Activated T-cell treated with anti-CD3 and anti-CD28 coated beads, Interleukin-2, amount 50 U/mL, for 4 hours (primary cell): ENCODE data around the gene FKBP3. TPM values are rescaled to one million over a fixed set of nuclear protein-coding genes. Genes with fewer than 3 reads are reported as not detected.

ENCODE experiments used
- ATAC-seq, 2 donors: fragments of 200-7000 bp; cut with Tn5 transposase; one replicate each; pipeline ENCODE4 v1.10.0; 2021
- DNase-seq: peaks from one replicate; pipeline ENCODE4 v3.0.0-alpha.2; 2020
- H3K27me3 Mint-ChIP-seq: one replicate; pipeline ENCODE4 v1.8.0; 2021; ENCODE audit warnings: low read depth, mixed read lengths
- H3K36me3 Mint-ChIP-seq: one replicate; pipeline ENCODE4 v1.8.0; 2022; ENCODE audit warnings: mixed read lengths; ENCODE audit not compliant: insufficient read depth
- H3K4me1 Mint-ChIP-seq: one replicate; pipeline ENCODE4 v1.8.0; 2021; ENCODE audit warnings: low read depth, mixed read lengths
- H3K4me3 Mint-ChIP-seq: one replicate; pipeline ENCODE4 v1.8.0; 2021; ENCODE audit warnings: mild to moderate bottlenecking, moderate library complexity, mixed read lengths
- H3K9me3 Mint-ChIP-seq: one replicate; pipeline ENCODE4 v1.8.0; 2021; ENCODE audit warnings: mixed read lengths
- total RNA-seq, 3 donors: library from RNA; stranded (reverse); gene quantifications; one replicate each; pipeline ENCODE4 v1.2.1, GENCODE V29; 2021

Gene FKBP3
- total RNA-seq, 3 donors from 2014 or later, result 37.4 to 41.5 (median 39.2) TPM

- peak overlapping the region; percentile 100 for H3K4me3 Mint-ChIP-seq
- H3K9me3 Mint-ChIP-seq, result no peaks in the 10 kb centered on the region
- no peaks in the 10 kb centered on the region for H3K36me3 Mint-ChIP-seq
- H3K4me1 Mint-ChIP-seq, result peaks cover 34% of the 10 kb centered on the region
- no peaks in the 10 kb centered on the region for H3K27me3 Mint-ChIP-seq
- no peak for ATAC-seq
- no peak for DNase-seq
Observed at GRCh38 chr14:45135156-45135555, 875 bp upstream of the FKBP3 start.

GRCh38 chr14:45133683-45134050 lies 614 bp downstream of the FKBP3 start:
- Mint-ChIP-seq H3K27me3 (no peaks in the 10 kb centered on the region), H3K36me3 (no peaks in the 10 kb centered on the region), H3K4me1 (peaks cover 31% of the 10 kb centered on the region), H3K9me3 (no peaks in the 10 kb centered on the region), H3K4me3 (peak overlapping the region; percentile 100)
- ATAC-seq, result no peak
- no peak for DNase-seq

- Mint-ChIP-seq H3K36me3 (peaks cover 14% of the 10 kb centered on the region), H3K4me3 (no peak overlapping the region), H3K4me1 (peaks cover 18% of the 10 kb centered on the region), H3K27me3 (no peaks in the 10 kb centered on the region), H3K9me3 (no peaks in the 10 kb centered on the region)
- ATAC-seq, result no peak
- DNase-seq, result no peak
Observed at GRCh38 chr14:45128963-45129629, 5.2 kb downstream of the FKBP3 start.

GRCh38 chr14:45125754-45126153 lies 8.5 kb downstream of the FKBP3 start:
- no peak for ATAC-seq
- DNase-seq, result no peak
- H3K36me3 Mint-ChIP-seq, result peaks cover 25% of the 10 kb centered on the region
- H3K4me1 Mint-ChIP-seq, result peaks cover 2% of the 10 kb centered on the region
- no peaks in the 10 kb centered on the region for H3K27me3 Mint-ChIP-seq
- H3K9me3 Mint-ChIP-seq, result no peaks in the 10 kb centered on the region
- H3K4me3 Mint-ChIP-seq, result no peak overlapping the region

- Mint-ChIP-seq H3K4me3 (no peak overlapping the region), H3K9me3 (no peaks in the 10 kb centered on the region), H3K27me3 (no peaks in the 10 kb centered on the region), H3K36me3 (peaks cover 31% of the 10 kb centered on the region), H3K4me1 (peaks cover 2% of the 10 kb centered on the region)
- no peak for ATAC-seq
- no peak for DNase-seq
Observed at GRCh38 chr14:45123271-45123670, 11.0 kb downstream of the FKBP3 start.

- no peaks in the 10 kb centered on the region for H3K27me3 Mint-ChIP-seq
- ATAC-seq, result no peak
- peaks cover 4% of the 10 kb centered on the region for H3K4me1 Mint-ChIP-seq
- DNase-seq, result no peak
- H3K36me3 Mint-ChIP-seq, result peaks cover 31% of the 10 kb centered on the region
- H3K9me3 Mint-ChIP-seq, result no peaks in the 10 kb centered on the region
- H3K4me3 Mint-ChIP-seq, result no peak overlapping the region
Observed at GRCh38 chr14:45120096-45120495, 14.2 kb downstream of the FKBP3 start.

- H3K4me1 Mint-ChIP-seq, result peaks cover 11% of the 10 kb centered on the region
- peaks cover 27% of the 10 kb centered on the region for H3K36me3 Mint-ChIP-seq
- no peak for DNase-seq
- ATAC-seq, result no peak
- H3K27me3 Mint-ChIP-seq, result no peaks in the 10 kb centered on the region
- H3K4me3 Mint-ChIP-seq, result no peak overlapping the region
- no peaks in the 10 kb centered on the region for H3K9me3 Mint-ChIP-seq
Observed at GRCh38 chr14:45118594-45118993, 15.7 kb downstream of the FKBP3 start.

GRCh38 chr14:45114327-45114726 lies 20.0 kb downstream of the FKBP3 start:
- no peak overlapping the region for H3K4me3 Mint-ChIP-seq
- H3K27me3 Mint-ChIP-seq, result no peaks in the 10 kb centered on the region
- ATAC-seq, result peak; percentile 91 to 95
- no peaks in the 10 kb centered on the region for H3K9me3 Mint-ChIP-seq
- H3K4me1 Mint-ChIP-seq, result peaks cover 19% of the 10 kb centered on the region
- DNase-seq, result no peak
- peaks cover 28% of the 10 kb centered on the region for H3K36me3 Mint-ChIP-seq

GRCh38 chr14:45112896-45113781 lies 21.1 kb downstream of the FKBP3 start:
- Mint-ChIP-seq H3K4me3 (peak overlapping the region; percentile 17), H3K4me1 (peaks cover 19% of the 10 kb centered on the region), H3K27me3 (no peaks in the 10 kb centered on the region), H3K36me3 (peaks cover 32% of the 10 kb centered on the region), H3K9me3 (no peaks in the 10 kb centered on the region)
- ATAC-seq (peak in 1 of 2 donors; percentile 20), DNase-seq (no peak)

- H3K4me1 Mint-ChIP-seq, result no peaks in the 10 kb centered on the region
- no peak overlapping the region for H3K4me3 Mint-ChIP-seq
- no peaks in the 10 kb centered on the region for H3K9me3 Mint-ChIP-seq
- ATAC-seq (no peak), DNase-seq (no peak)
- H3K27me3 Mint-ChIP-seq, result no peaks in the 10 kb centered on the region
- peaks cover 36% of the 10 kb centered on the region for H3K36me3 Mint-ChIP-seq
Observed at GRCh38 chr14:45104561-45104960, 29.7 kb downstream of the FKBP3 start.

GRCh38 chr14:45103806-45104205 lies 30.5 kb downstream of the FKBP3 start:
- Mint-ChIP-seq H3K4me1 (peaks cover 3% of the 10 kb centered on the region), H3K9me3 (no peaks in the 10 kb centered on the region), H3K27me3 (no peaks in the 10 kb centered on the region), H3K36me3 (peaks cover 40% of the 10 kb centered on the region), H3K4me3 (no peak overlapping the region)
- ATAC-seq (no peak), DNase-seq (no peak)

GRCh38 chr14:45096218-45096617 lies 38.1 kb downstream of the FKBP3 start:
- DNase-seq (no peak), ATAC-seq (no peak)
- Mint-ChIP-seq H3K27me3 (no peaks in the 10 kb centered on the region), H3K4me3 (no peak overlapping the region), H3K4me1 (peaks cover 29% of the 10 kb centered on the region), H3K9me3 (no peaks in the 10 kb centered on the region), H3K36me3 (peaks cover 50% of the 10 kb centered on the region)

- DNase-seq, result no peak
- no peaks in the 10 kb centered on the region for H3K9me3 Mint-ChIP-seq
- peaks cover 45% of the 10 kb centered on the region for H3K36me3 Mint-ChIP-seq
- peaks cover 39% of the 10 kb centered on the region for H3K4me1 Mint-ChIP-seq
- H3K4me3 Mint-ChIP-seq, result no peak overlapping the region
- ATAC-seq, result peak; percentile 87 to 89
- no peaks in the 10 kb centered on the region for H3K27me3 Mint-ChIP-seq
Observed at GRCh38 chr14:45095143-45095542, 39.1 kb downstream of the FKBP3 start.

GRCh38 chr14:45094275-45094674 lies 40.0 kb downstream of the FKBP3 start:
- ATAC-seq (no peak), DNase-seq (no peak)
- Mint-ChIP-seq H3K36me3 (peaks cover 41% of the 10 kb centered on the region), H3K27me3 (no peaks in the 10 kb centered on the region), H3K9me3 (no peaks in the 10 kb centered on the region), H3K4me1 (peaks cover 48% of the 10 kb centered on the region), H3K4me3 (no peak overlapping the region)

GRCh38 chr14:45091710-45092109 lies 42.6 kb downstream of the FKBP3 start:
- H3K27me3 Mint-ChIP-seq, result no peaks in the 10 kb centered on the region
- no peak overlapping the region for H3K4me3 Mint-ChIP-seq
- no peak for DNase-seq
- ATAC-seq, result no peak
- H3K4me1 Mint-ChIP-seq, result peaks cover 65% of the 10 kb centered on the region
- no peaks in the 10 kb centered on the region for H3K9me3 Mint-ChIP-seq
- peaks cover 33% of the 10 kb centered on the region for H3K36me3 Mint-ChIP-seq
